ENCODE results near the gene GRK7.

GRK7 gene, protein sequence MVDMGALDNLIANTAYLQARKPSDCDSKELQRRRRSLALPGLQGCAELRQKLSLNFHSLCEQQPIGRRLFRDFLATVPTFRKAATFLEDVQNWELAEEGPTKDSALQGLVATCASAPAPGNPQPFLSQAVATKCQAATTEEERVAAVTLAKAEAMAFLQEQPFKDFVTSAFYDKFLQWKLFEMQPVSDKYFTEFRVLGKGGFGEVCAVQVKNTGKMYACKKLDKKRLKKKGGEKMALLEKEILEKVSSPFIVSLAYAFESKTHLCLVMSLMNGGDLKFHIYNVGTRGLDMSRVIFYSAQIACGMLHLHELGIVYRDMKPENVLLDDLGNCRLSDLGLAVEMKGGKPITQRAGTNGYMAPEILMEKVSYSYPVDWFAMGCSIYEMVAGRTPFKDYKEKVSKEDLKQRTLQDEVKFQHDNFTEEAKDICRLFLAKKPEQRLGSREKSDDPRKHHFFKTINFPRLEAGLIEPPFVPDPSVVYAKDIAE (N-terminal part only)

DNA sequence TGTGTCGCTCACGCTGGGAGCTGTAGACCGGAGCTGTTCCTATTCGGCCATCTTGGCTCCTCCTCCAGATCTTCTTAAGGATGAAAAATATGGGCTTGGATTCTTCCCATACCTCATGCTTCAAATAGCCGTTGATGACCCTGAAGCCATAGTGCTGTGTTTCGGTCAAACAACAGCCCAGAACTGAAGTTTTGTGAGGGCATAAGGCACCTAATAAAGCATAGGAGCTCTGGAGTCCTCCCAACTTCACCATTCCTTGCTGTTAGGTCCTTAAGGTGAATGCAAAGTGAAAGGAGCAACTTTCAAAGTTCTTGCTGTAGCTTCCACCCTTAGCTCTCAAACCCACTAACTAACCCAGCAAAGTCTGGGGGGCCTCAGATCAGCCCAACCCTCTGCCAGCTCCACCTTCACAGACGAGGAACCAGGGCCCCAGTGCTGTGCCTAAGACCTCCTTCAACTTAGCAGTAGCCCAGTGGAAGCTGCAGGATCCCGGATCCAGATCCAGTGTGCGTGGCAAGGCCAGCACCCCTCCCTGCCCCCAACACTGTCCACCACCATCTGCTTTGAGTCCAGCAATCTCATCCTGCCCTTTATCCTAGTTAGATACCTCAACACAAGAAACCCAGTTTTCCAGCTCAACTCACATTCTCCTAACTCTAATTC, at the start of gene GRK7:
Gene GRK7, plus strand, starts transcription at position 321 of the 663 bp plus-strand sequence. CDS start 14,877 bp downstream, outside the sequence.
- DNase-seq, result no peak

DNA sequence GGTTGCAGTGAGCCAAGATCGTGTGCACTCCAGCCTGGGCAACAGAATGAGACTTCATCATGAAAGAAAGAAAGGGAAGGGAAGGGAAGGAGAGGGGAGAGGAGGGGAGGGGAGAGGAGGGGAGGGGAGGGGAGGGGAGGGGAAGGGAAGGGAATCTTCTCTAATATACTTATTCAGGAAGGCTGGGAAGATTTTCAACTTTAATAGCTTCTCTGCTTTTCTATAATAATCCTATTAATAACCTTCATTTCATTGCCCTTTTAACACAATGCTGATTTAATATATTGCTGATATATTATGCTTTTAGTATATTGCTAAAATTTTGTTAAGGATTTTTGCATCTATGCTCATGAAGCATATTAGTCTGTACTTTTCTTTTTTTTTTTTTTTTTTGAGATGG, 48.5 kb upstream of the GRK7 start:
- no peak for DNase-seq

DNA sequence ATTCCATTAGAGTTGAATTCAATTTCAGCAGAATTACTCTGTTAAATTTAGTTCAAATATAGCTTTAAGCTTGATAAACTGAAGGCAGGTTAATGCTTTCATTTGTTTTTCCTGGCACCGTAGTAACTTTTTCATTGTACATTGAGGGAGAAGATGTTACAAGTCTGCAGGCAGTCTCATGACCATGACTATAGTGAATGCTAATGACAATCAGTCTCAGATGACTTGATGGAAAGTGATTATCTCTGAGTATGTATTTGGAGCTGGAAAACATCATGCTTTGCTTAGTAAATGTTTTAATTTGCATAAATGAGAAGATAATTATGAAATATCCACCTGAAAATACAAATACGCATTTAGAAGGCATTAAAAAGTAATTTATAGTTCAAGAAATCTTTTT, 41.1 kb upstream of the GRK7 start:
- DNase-seq, result no peak

DNA sequence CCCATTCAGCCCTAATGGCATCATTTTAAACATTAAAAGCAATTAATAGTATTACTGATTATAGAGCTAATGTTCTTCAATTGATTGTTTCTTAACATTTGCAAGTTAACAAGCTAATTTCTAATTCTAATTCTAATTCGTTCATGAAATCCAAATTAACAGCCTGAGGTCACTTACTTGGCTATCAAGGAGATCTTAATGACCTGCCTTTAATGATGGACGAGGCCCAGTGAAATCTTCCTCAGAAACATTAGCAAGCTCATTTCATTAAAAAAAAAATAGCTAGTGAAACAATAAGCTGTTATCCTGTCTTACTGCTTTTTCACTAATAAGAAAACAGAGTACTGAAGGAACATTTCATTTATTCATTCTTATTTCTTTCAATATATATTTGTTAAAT, 40.6 kb upstream of the GRK7 start:
- DNase-seq, result no peak

DNA sequence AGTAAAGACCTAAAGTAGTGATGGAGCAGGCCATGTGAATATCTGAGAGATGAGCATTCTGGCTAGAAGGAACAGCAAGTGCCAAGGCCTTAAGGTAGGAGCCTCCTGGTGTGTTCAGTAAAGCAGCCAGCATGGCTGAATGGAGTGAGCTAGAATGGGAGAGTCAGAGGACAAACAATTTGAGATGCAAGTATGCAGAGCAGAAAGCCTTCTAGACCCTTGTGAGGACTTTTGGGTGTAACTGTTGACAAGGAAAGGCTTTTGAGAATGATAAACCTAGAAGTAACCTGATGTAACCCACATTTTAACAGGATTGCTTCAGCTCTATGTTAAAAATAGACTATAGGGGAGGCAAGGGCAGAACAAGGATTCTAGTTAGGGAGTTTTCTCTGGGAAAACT, 40.0 kb upstream of the GRK7 start:
- DNase-seq, result no peak

DNA sequence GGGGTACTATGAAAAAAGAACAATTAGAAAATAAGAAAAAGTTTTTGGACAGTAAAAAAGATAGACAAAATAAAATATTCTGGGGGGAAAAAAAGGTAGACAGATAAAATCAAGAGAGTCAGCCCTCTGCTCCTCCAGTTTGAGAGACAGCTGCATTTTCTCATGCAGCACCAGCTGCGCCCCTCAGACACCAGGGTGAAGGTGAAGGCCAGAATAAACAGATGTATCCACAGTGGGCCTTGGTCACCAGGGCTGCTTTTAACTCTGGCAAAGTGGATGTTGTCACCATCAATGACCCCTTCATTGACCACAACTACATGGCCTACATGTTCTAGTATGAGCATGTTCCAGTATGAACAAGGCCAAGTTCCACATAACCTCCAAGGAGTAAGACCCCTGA, 39.0 kb upstream of the GRK7 start:
- DNase-seq, result no peak

DNA sequence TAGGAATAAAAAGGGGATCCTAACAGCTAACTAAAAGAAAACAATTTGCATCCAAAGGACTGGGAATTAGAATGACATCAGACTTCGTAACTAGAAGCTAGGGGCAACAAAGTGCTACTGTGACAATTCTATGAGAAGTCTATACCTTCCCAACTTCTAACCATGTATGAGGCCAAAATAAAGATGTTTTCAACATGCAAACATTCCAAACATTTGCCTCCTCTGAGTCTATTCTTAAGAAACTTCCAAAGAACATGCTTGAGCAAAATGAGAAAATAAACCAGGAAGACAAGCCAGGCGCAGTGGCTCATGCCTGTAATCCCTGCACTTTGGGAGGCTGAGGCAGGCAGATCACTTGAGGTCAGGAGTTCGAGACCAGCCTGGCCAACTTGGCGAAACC, 38.2 kb upstream of the GRK7 start:
- DNase-seq, result no peak

DNA sequence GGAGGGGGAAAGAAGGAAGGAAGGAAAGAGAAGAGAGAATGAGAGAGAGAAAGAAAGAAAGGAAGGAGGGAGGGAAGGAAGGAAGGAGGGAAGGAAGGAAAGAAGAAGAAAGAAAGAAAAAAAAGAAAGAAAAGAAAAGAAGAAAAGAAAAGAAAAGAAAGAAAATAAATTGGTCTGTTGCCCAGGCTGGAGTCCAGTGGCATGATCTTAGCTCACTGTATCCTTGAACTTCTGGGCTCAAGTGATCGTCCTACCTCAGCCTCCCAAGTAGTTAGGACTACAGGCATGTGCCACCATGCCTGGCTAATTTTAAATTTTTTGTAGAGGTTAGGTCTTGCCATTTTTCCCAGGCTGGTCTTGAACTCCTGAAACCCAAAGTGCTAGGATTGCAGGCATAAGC, 36.7 kb upstream of the GRK7 start:
- DNase-seq, result no peak

DNA sequence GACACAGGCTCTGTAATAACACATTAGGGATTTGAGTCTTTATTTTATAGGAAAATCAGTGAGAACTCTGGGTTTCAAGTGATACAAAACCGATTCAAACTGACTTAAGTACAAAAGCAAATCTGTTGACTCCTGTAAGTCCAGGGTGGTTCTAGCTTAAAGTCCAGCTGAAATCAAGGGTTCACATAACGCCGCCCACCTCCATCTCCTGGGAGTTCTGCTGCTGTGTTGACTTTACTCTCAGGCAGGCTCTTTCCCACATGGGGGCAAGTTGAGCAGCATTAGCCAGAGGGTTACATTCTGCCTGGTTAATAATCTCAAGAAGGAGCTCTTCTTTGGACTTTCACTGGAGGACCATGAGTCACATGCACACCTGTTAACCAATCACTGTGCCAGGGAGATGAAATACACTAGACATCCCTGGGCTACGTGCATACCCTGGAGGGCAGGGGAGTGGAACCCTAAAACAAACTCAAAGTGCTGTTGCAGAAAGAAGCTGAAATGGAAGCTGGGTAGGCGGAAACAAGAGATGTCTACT, 34.8 kb upstream of the GRK7 start:
- DNase-seq, result no peak

DNA sequence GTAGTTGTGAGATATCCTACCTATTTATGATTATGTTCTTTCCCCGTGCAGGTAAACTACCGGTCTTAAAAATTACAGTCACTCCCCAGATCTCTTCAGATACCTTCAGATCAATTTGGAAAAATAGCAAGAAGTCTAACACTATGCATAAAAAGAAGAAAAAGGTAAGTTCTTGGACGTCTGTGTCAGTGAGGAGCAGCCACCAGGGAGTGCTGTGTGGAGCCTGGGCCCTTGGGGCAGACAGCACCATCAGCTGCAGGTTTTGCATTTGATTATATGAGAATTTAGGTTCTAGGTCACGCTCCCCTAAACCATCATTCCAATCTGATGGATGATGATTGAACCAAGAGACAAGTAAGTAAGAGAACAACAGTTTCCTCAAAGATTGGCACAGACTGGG, 34.0 kb upstream of the GRK7 start:
- no peak for DNase-seq

DNA sequence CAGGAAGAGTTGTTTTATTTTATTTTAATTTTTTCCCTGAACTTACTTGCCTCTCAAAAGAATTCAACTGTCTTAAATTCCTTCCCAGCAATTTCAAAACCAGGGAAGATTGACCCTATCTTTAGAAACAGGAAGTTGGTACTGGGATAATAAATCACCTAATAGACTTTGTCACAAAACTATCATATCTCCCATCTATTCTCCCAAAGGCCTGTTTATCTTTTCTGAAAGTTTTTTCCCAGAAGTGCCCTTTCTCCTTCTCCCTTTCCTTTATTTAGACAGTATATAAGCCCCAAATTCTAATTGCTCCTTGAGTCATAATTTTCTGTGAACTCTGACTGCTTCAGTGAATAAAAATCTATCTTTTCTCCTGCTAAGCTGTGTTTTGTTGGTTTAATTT, 28.0 kb upstream of the GRK7 start:
- DNase-seq, result no peak

DNA sequence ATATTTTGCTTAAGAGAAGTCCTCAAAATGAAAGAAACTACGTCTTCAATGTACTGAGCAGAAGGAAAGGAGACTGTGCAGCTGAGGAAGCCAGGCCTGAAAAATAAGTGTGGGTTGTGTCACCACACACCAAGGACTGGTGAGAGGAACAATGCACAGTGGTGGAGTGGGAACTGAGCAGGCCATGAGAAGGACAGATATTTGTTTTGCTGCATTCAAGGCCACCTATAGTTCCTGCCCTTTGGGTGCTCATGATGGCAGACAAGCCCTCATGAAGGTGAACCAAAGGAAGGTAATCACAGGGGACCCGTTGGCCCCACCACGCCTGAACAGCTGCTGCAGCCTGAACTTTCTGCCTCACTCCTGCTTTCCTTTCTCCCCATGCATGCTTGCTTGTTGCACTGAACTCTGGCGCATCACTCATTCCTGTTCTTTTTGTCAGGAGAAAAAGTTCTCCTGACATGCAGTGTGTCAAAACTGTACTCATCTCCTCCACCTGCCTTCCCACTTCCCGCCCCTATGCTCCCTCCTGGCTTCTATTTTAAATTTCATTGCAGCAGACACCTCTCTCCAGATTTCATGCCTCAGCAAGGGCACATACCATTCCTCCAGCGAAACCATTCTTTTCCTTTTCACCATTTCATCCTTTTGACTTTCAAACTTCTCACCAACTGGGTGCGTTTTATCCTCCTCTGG, 27.3 kb upstream of the GRK7 start:
- DNase-seq, result no peak

DNA sequence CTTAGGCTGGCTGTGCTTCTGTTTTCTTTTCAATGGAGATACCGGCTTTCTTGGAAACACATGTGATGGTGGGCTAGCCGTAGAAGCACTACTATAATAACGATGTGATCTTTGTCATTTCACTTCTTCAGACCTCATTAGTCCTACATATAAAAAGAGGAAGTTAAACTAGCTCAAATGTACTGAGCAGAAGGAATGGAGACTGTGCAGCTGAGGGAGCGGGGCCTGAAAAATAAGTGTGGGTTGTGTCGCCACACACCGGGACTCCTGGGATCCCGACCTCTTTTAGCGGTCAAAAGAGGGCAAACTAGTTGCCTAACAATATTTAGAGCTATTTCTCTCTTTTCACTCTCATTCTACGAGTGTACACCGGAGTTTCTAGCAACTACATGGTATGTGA, 26.1 kb upstream of the GRK7 start:
- DNase-seq, result no peak

DNA sequence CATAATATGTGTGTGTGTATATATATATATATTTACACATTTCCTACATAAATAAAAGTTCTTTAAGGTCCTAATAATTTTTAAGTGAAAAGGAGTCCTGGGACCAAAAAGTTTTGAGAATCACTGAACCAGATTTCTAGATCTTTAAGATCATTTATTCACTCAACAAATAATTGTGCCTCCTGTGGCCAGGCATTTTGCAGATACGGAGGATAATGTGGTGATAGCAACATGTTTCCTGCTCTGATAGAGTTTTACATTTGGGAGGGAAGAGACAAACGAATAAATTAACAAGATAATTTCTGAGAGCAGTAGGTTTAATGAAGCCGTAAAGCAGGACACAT, 25.6 kb upstream of the GRK7 start:
- DNase-seq, result no peak

DNA sequence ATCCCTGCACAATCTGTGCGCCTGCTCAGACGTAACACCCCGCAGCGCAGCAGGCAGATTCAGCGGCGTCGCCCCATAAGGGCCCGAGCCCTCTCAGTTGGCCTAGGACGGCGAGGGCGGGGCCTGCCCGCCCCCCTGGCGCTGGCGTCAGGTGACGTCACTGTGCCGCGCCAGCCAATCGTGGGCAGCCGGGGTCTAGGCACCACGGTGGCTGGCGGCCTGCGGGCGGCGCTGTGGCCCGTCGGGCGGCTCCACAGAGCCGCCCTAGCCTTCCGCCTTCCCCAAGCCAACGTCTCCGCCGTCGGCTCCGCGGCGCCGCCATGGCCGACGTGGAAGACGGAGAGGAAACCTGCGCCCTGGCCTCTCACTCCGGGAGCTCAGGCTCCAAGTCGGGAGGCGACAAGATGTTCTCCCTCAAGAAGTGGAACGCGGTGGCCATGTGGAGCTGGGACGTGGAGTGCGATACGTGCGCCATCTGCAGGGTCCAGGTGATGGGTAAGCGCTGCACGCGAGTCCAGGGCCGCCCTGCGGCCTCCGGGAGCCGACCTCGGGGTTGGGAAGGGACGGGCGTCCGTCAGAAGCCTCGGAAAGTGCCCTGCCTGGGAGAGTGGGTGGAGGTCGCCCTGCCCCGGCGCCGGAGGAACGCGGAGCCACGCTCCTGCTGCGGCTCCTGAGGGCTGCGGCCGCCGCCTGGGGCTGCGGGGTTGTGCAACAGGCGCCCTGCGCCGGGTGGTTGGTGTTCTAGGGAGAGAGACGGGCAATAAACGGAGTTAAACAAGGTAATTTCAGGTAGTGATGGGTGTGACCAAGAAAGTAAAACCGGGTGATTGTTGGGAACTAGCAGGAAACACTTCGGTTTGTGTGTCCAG, 25.0 kb upstream of the GRK7 start, which contains the start of gene RNF7:
Gene RNF7, plus strand, starts transcription at position 277 of the 869 bp plus-strand sequence. Its CDS starts 44 bp downstream, at position 321.
- peak; percentile 95 for DNase-seq

DNA sequence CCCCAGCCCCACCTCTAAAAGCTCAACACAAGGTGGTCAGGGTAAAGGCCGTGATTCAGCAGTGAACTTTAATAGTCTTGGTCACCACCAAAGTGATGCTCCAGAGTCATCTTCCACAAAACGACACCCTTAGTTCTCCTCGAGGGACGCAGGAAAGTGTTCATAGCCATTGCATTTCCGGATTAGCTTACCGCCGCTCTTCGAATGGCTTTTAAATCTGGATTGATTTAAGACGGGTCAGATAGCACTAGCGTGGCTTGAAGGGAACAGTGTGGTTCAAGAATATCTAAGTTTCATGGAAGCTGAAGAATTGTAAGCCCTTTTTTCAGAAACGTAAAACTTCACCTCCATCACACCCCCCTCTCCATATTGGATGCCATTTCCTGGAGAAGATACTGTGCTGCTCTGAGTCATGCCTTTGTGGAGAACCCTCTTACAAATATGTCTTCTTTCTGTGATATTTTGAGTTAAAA, 24.3 kb upstream of the GRK7 start:
- no peak for DNase-seq

DNA sequence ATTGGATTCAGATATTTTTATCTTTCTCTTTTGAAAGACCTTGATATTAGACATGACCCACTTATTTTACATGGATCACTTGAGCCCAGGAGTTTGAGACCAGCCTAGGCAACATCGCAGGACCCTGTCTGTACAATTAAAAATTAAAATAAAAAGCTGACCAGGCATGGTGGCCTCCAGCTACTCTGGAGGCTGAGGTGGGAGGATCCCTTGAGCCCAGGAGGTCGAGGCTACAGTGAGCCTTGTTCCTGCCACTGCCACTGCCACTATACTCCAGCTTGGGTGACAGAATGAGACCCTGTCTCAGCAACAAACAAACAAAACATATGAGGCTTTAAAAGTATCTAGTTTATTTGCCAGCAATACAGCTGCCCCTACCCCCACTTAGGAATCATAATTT, 23.5 kb upstream of the GRK7 start:
- DNase-seq, result no peak

DNA sequence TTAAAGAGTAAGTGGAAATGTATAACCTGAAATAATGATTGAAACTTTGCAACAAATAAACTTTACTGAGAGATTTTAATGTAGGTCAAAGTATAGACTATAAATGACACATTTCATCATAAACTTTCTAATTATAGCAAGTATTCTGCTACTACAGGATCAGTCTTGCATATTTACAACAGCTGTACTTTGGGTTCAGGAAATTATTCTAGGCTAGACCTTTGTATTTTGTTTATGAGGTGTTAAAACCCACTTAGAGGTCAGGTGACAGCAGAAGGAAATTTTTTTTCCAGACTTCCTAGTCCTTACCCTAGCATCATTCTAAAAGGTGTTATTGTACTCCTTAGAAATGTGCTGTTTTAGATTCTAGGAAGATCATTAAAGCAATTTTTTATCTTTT, 22.9 kb upstream of the GRK7 start:
- DNase-seq, result no peak

DNA sequence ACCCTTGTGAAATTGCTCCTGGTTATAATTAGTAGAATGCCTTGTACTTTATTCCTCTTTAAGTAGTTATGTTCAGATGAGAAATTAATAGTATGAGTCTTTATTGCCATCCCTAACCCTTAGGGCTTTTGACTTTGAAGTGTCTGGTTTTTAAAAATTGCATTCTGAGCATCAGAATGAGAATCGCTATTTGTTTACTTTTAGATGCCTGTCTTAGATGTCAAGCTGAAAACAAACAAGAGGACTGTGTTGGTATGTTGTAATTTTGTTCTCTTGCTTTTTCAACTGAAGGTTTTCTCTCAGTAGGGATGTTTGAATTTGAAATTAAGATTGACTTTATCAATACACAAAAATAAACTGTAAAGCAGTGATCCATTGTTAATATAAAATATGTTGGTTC, 19.9 kb upstream of the GRK7 start:
- no peak for DNase-seq

DNA sequence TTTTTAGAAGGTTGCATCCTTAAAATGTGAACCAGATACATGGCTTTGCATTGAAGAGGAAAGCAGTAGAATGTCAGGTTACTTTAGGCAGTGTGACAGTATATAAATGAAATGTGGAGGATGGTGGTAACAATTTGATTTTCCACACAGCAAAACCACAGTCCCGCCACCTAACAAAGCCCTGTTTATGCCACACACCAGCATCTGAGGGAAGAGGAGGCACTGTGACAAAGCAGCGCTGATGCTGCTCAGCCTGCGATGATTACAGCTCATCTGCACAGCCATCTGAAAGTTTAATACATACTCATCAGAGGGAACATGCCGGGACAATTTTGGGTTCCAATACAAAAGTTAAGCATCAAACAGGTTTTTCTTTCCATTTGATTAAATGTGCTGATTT, 16.2 kb upstream of the GRK7 start:
- DNase-seq, result no peak

DNA sequence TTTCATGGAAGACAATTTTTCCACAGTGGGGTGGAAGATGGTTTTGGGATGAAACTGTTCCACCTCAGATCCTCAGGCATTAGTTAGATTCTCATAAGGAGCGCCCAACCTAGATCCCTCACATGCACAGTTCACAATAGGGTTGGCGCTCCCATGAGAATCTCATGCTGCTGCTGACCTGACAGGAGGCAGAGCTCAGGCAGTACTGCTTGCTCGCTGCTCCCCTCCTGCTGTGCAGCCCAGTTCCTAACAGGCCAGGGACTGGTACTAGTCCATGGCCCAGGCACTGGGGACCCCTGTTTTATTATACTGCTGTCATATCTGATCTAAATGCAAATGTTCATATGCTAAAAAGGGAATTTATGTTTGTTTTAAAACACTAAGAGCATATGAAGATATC, 9.8 kb upstream of the GRK7 start:
- no peak for DNase-seq

DNA sequence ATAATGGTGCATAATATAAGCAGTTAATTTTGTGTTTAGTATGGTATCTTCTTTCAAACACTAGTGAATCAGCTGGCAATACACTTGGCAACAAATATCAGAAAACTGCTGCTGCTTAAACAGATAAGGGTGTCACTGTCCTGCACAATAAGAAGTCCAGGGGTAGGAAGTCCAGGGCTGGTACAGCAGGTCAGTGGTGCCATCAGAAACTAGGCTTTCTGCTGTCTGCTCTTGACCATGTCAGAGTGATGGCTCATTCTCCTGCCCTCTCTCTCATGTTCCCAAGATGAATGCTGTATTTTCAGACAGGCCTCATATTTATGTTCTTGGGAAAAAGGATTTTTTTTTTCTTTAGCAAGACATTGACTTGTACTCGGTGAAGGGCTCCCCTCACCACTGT, 9.2 kb upstream of the GRK7 start:
- no peak for DNase-seq

All from T1000 (cell line).